HG03469 (cell line): Measurements from ENCODE around the gene LRRC9.
A peak's percentile ranks its signal among the peaks of the same experiment; 100 is the strongest.
"Not testable (repeated sequence)": the region's sequence is repeated elsewhere in the genome, so short reads cannot be mapped to it uniquely, and the experiment has no call there.

ENCODE experiments used
- ATAC-seq: cut with Tn5 transposase; IDR thresholded peaks from one replicate; pipeline ENCODE4 v1.9.1; 2021; ENCODE audit warnings: mild to moderate bottlenecking, moderate library complexity, moderate number of reproducible peaks; ENCODE audit not compliant: unreplicated experiment

The LRRC9 gene

GRCh38 chr14:60058087-60058486, 138.1 kb downstream of the LRRC9 start:
- ATAC-seq = no peak

GRCh38 chr14:60061371-60061770, 141.4 kb downstream of the LRRC9 start:
- no peak for ATAC-seq

- ATAC-seq = no peak
Measured at GRCh38 chr14:60064491-60065072, 144.6 kb downstream of the LRRC9 start.

- no peak for ATAC-seq
Measured at GRCh38 chr14:60067882-60068281, 147.9 kb downstream of the LRRC9 start.

- ATAC-seq = no peak
Measured at GRCh38 chr14:60079723-60080122, 159.8 kb downstream of the LRRC9 start.

GRCh38 chr14:60085085-60085484, 165.1 kb downstream of the LRRC9 start:
- no peak for ATAC-seq

- ATAC-seq = no peak
Measured at GRCh38 chr14:60085693-60086092, 165.7 kb downstream of the LRRC9 start.

GRCh38 chr14:60087668-60088067, 167.7 kb downstream of the LRRC9 start:
- no peak for ATAC-seq

- no peak for ATAC-seq
Measured at GRCh38 chr14:60089221-60089620, 169.3 kb downstream of the LRRC9 start.

- ATAC-seq = no peak
Measured at GRCh38 chr14:60090864-60091519, 171.0 kb downstream of the LRRC9 start.

- ATAC-seq = peak; percentile 86
Measured at GRCh38 chr14:60091550-60092525, 171.9 kb downstream of the LRRC9 start, which contains the start of gene PCNX4. PCNX4 (plus strand) TSS chr14:60091923; CDS start chr14:60107639, 15,716 bp downstream.

GRCh38 chr14:60092526-60092920, 172.6 kb downstream of the LRRC9 start:
- ATAC-seq = no peak

- no peak for ATAC-seq
Measured at GRCh38 chr14:60093080-60093479, 173.1 kb downstream of the LRRC9 start.

- no peak for ATAC-seq
Measured at GRCh38 chr14:60093606-60094005, 173.7 kb downstream of the LRRC9 start.

GRCh38 chr14:60094306-60094897, 174.5 kb downstream of the LRRC9 start:
- ATAC-seq = no peak

GRCh38 chr14:60095231-60095630, 175.3 kb downstream of the LRRC9 start:
- no peak for ATAC-seq

GRCh38 chr14:60095781-60096450, 176.0 kb downstream of the LRRC9 start:
- no peak for ATAC-seq

GRCh38 chr14:60097974-60098373, 178.0 kb downstream of the LRRC9 start:
- ATAC-seq = no peak

GRCh38 chr14:60099855-60100254, 179.9 kb downstream of the LRRC9 start:
- not testable (repeated sequence) for ATAC-seq

- no peak for ATAC-seq
Measured at GRCh38 chr14:60101786-60102185, 181.8 kb downstream of the LRRC9 start.

GRCh38 chr14:60102389-60102788, 182.4 kb downstream of the LRRC9 start:
- no peak for ATAC-seq
